K562 (cell line): Measurements from ENCODE around the gene RNF227. TPM values are rescaled to one million over a fixed set of nuclear protein-coding genes. Genes with fewer than 3 reads are reported as not detected.
A peak's percentile ranks its signal among the peaks of the same experiment; 100 is the strongest.

Experiments used
- ATAC-seq: fragments of 200-7000 bp; cut with Tn5 transposase; 3 replicates; pipeline ENCODE4 v1.9.1; 2020; ENCODE audit warnings: moderate library complexity
- BruUV-seq: library from RNA; stranded (reverse); fragments of 400-500 nt; replicated peaks from 2 replicates; lab custom pipeline; 2021; lab: Mats Ljungman, UMichigan
- CTCF ChIA-PET: fragments of 300-600 bp; formaldehyde crosslinking; extraction: SDS; loops from one replicate; lab custom pipeline; 2021; ENCODE audit warnings: low intra/inter-chr PET ratio; lab: Yijun Ruan, JAX
- POLR2A ChIA-PET: fragments of 300-600, 350-650 bp; sonication (Branson Sonifier 250); formaldehyde crosslinking; extraction: SDS; loops from one replicate; lab custom pipeline; 2021; ENCODE audit warnings: antibody characterized with exemption, inconsistent platforms; lab: Yijun Ruan, JAX
- DNase-seq, 4 experiments: peaks; one replicate each; pipeline versions ENCODE4 v3.0.0 to v3.0.0-alpha.2; 2011 to 2018; ENCODE audit warnings: low spot score in 3 of 4, mixed read lengths in 3 of 4; ENCODE audit errors: extremely low read depth in 1 of 4
- FAIRE-seq: peaks from 2 replicates; lab custom pipeline; 2011; peaks lifted over from hg19 to GRCh38; lab: Jason Lieb, UNC
- H2AFZ ChIP-seq: 2 replicates; pipeline ENCODE4 v1.6.0; 2011; ENCODE audit warnings: low read depth, low read length, control low read depth, inconsistent platforms
- H3K27ac ChIP-seq: fragments of 200-600 bp; 3 replicates; pipeline ENCODE4 v1.8.0; 2011; ENCODE audit warnings: low read depth, mild to moderate bottlenecking, control low read depth, inconsistent platforms, low read length, moderate library complexity, mixed read lengths; ENCODE audit errors: extremely low read depth
- H3K27me3 ChIP-seq, 2 experiments: fragments of 300-600 bp in 1 of 2; 2 replicates in 1 of 2; 3 replicates in 1 of 2; pipeline versions ENCODE4 v1.6.0 to v1.8.0; 2011; ENCODE audit warnings: inconsistent platforms in 2 of 2, low read length in 2 of 2, mild to moderate bottlenecking in 1 of 2, mixed read lengths in 1 of 2, moderate library complexity in 1 of 2; ENCODE audit not compliant: control insufficient read depth in 2 of 2, insufficient read depth in 2 of 2
- H3K36me3 ChIP-seq: fragments of 300-600 bp; 3 replicates; pipeline ENCODE4 v1.8.0; 2011; ENCODE audit warnings: mild to moderate bottlenecking, low read length, inconsistent platforms; ENCODE audit not compliant: control insufficient read depth, insufficient read depth
- H3K4me1 ChIP-seq, 2 experiments: fragments of 200-600 bp in 1 of 2; replicated peaks in 1 of 2; 2 replicates in 1 of 2; 3 replicates in 1 of 2; pipeline versions ENCODE4 v1.5.1 to v1.8.0; 2011; ENCODE audit warnings: inconsistent platforms in 2 of 2, low read length in 2 of 2, mild to moderate bottlenecking in 1 of 2, mixed read lengths in 1 of 2, moderate library complexity in 1 of 2; ENCODE audit not compliant: control insufficient read depth in 2 of 2, insufficient read depth in 2 of 2
- H3K4me2 ChIP-seq: 2 replicates; pipeline ENCODE4 v1.6.1; 2011; ENCODE audit warnings: low read length, control low read depth, inconsistent platforms, mixed read lengths; ENCODE audit not compliant: insufficient read depth
- H3K4me3 ChIP-seq: fragments of 200-600 bp; sonication (generic), shearing (Covaris generic); 2 replicates; pipeline ENCODE4 v1.5.1; 2016; ENCODE audit warnings: control low read depth, inconsistent platforms
- H3K79me2 ChIP-seq: fragments of 200-600 bp; 3 replicates; pipeline ENCODE4 v1.8.0; 2011; ENCODE audit warnings: low read length, inconsistent platforms; ENCODE audit not compliant: control insufficient read depth, insufficient read depth
- H3K9ac ChIP-seq, 2 experiments: 2 replicates each; pipeline versions ENCODE4 v1.6.0 to v1.6.1; 2011; ENCODE audit warnings: low read depth in 2 of 2, low read length in 2 of 2, control low read depth in 1 of 2, inconsistent platforms in 1 of 2, mild to moderate bottlenecking in 1 of 2, mixed read lengths in 1 of 2; ENCODE audit not compliant: insufficient read depth in 1 of 2
- H3K9me1 ChIP-seq: one replicate; pipeline ENCODE4 v1.6.0; 2011; ENCODE audit warnings: inconsistent platforms, mild to moderate bottlenecking, low read length, moderate library complexity; ENCODE audit not compliant: control insufficient read depth, insufficient read depth
- H3K9me3 ChIP-seq: replicated peaks from 2 replicates; pipeline ENCODE4 v1.5.1; 2011; ENCODE audit warnings: low read depth, low read length, inconsistent platforms; ENCODE audit not compliant: control insufficient read depth, insufficient read depth
- H4K20me1 ChIP-seq: replicated peaks from 2 replicates; pipeline ENCODE4 v1.6.1; 2011; ENCODE audit warnings: low read length, inconsistent platforms, mixed read lengths; ENCODE audit not compliant: control insufficient read depth, insufficient read depth
- KDM5B ChIP-seq: fragments of 200-600 bp; sonication (generic); IDR thresholded peaks from 2 replicates; pipeline ENCODE4 v1.6.1; 2012; ENCODE audit warnings: low read depth, mild to moderate bottlenecking, moderate library complexity, low read length, control low read depth, inconsistent platforms; ENCODE audit not compliant: insufficient replicate concordance
- TAL1 ChIP-seq: fragments of 450-650 bp; IDR thresholded peaks from 2 replicates; pipeline ENCODE4 v1.6.1; 2016; ENCODE audit warnings: mild to moderate bottlenecking
- WGBS: fragments of 100-300 bp; shearing (Covaris generic); methylation state at CpG from one replicate; pipeline ENCODE4 v1.1.6; 2016; ENCODE audit warnings: low coverage, mixed read lengths; ENCODE audit not compliant: insufficient coverage; ENCODE audit errors: missing lambda C conversion rate; 5-methylcytosine and 5-hydroxymethylcytosine counted together
- in situ Hi-C: fragments of 300-500 bp; cut with MboI; formaldehyde crosslinking; loops from 4 replicates; pipeline ENCODE4 v1.15.0; 2018; ENCODE audit warnings: inconsistent platforms, mixed read lengths
- intact Hi-C: fragments of 100-400 bp; cut with micrococcal nuclease; formaldehyde crosslinking; loops from 2 replicates; pipeline ENCODE4 v1.14.2; 2022
- polyA plus RNA-seq, 8 experiments: library from polyadenylated mRNA; depleted of rRNA in 4 of 8; stranded (reverse) in 5 of 8; unstranded in 3 of 8; fragments of >200 nt; fragmentation: Nextera tagmentation in 2 of 8; fragmentation: Illumina TruSeq in 1 of 8; extraction: Ambion mirVana in 2 of 8; extraction: Trizol in 1 of 8; gene quantifications; 2 replicates each; pipeline versions ENCODE4 v1.2.1 to v1.2.3, GENCODE V29; 2011 to 2014; ENCODE audit warnings: inconsistent platforms in 1 of 8, missing spikeins in 1 of 8
- total RNA-seq, 7 experiments: library from RNA; depleted of rRNA in 6 of 7; stranded (reverse); fragments of >200 nt in 6 of 7; fragmentation: Illumina TruSeq in 2 of 7; extraction: Trizol in 2 of 7; gene quantifications; 2 replicates each; pipeline versions ENCODE4 v1.2.1 to v1.2.3, GENCODE V29; 2011 to 2021; ENCODE audit warnings: low replicate concordance in 1 of 7

The RNF227 gene
- total and polyA plus RNA-seq, 9 of the 15 experiments (the other 6 are each of a cell fraction or from before 2014, with no cell fraction given) = 1.1 to 6.7 (median 2.3) TPM

GRCh38 chr17:7930841-7931631, 14.9 kb upstream of the RNF227 start:
- peak overlapping the region; percentile 74 for H3K27ac ChIP-seq

More at GRCh38 chr17:7930841-7931631, 14.9 kb upstream of the RNF227 start:
- ChIA-PET POLR2A (interaction anchor here (0.5 to 2.6 kb wide), 8 partner anchors 10 to 244 kb away, joined by 3 to 14 read pairs (median 4); partner anchors contain the start of gene TP53), CTCF (no interaction called here)
- peak overlapping the region; percentile 94 to 99 for H3K9ac ChIP-seq
- no peaks in the 10 kb centered on the region for H3K9me1 ChIP-seq
- no peak for ATAC-seq
- H3K4me2 ChIP-seq = peak overlapping the region; percentile 100
- no peaks in the 10 kb centered on the region for H3K9me3 ChIP-seq
- TF ChIP-seq KDM5B = peak; percentile 2
- TF ChIP-seq TAL1 = no peak
- BruUV-seq = TSS peak; percentile 86
- intact Hi-C loops (no loop called here), in situ Hi-C loops (no loop called here)
- no peaks in the 10 kb centered on the region for H3K27me3 ChIP-seq
- peaks cover 38% of the 10 kb centered on the region for H3K79me2 ChIP-seq
- DNase-seq = no peak
- H2AFZ ChIP-seq = peak overlapping the region; percentile 89; the same call in 1 of the 2 replicates
- FAIRE-seq = no peak
- H3K4me1 ChIP-seq = peaks cover 10 to 12% of the 10 kb centered on the region in 2 experiments; a peak in 3 of 5 replicates
- WGBS = 42% methylated on average over 12 of the region's 20 CpGs
- no peaks in the 10 kb centered on the region; the same call in 1 of the 2 replicates for H4K20me1 ChIP-seq
- peak overlapping the region; percentile 87 for H3K4me3 ChIP-seq
- peaks cover 21% of the 10 kb centered on the region; the same call in 1 of the 3 replicates for H3K36me3 ChIP-seq
